Mucosa of stomach (tissue), 1 donor: ENCODE measurements around the gene DNAJA3.

ENCODE experiments used
- H3K27me3 ChIP-seq: one replicate; pipeline ENCODE4 v1.7.0; 2013; ENCODE audit warnings: mild to moderate bottlenecking, low read length; ENCODE audit not compliant: control insufficient read depth, insufficient read depth
- H3K36me3 ChIP-seq: one replicate; pipeline ENCODE4 v1.7.0; 2013; ENCODE audit warnings: low read length; ENCODE audit not compliant: control insufficient read depth, insufficient read depth
- H3K4me1 ChIP-seq: one replicate; pipeline ENCODE4 v1.7.0; 2013; ENCODE audit warnings: mild to moderate bottlenecking, low read length; ENCODE audit not compliant: control insufficient read depth, insufficient read depth
- H3K4me3 ChIP-seq: one replicate; pipeline ENCODE4 v1.7.0; 2013; ENCODE audit warnings: low read length
- H3K9ac ChIP-seq: one replicate; pipeline ENCODE4 v1.7.0; 2013; ENCODE audit warnings: mild to moderate bottlenecking, low read length, moderate library complexity
- H3K9me3 ChIP-seq: one replicate; pipeline ENCODE4 v1.7.0; 2013; ENCODE audit warnings: mild to moderate bottlenecking, low read length, moderate library complexity; ENCODE audit not compliant: control insufficient read depth
- donor health status: Pancreatic carcinoma.

DNAJA3 gene

DNA sequence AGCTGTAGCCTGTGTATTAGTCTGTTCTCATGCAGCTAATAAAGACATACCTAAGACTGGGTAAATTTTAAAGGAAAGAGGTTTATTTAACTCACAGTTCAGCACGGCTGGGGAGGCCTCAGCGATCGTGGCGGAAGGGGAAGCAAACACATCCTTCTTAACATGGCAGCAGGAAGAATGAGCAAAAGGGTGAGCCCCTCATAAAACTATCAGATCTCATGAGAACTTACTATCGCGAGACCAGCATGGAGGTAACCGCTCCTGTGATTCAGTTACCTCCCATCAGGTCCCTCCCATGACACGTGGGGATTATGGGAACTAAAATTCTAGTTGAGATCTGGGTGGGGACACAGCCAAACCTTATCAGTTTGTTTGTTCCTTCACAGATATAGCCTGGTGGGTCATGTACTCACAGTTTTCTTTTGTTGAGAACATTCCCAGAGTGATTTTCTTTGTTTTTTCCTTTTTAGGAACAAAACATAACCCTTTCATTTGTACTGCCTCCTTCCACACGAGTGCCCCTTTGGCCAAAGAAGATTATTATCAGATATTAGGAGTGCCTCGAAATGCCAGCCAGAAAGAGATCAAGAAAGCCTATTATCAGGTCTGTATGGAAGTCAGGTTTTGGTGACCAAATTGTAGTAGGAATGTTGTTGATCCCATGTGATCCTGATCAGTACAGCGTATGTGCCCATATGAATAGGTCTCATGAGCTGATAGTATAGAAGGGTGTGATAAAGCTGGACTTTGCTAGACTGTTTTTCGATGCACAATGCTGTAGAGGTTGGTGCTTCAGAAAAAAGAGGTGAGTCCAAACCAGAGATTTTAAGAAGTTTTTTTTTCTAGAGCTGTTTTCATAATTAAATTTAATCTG is 8.5 kb downstream of the DNAJA3 start:
- Histone ChIP-seq H3K27me3 (no peaks in the 10 kb centered on the region), H3K9me3 (no peaks in the 10 kb centered on the region), H3K36me3 (no peaks in the 10 kb centered on the region), H3K4me3 (no peak overlapping the region), H3K9ac (no peak overlapping the region), H3K4me1 (no peaks in the 10 kb centered on the region)

DNA sequence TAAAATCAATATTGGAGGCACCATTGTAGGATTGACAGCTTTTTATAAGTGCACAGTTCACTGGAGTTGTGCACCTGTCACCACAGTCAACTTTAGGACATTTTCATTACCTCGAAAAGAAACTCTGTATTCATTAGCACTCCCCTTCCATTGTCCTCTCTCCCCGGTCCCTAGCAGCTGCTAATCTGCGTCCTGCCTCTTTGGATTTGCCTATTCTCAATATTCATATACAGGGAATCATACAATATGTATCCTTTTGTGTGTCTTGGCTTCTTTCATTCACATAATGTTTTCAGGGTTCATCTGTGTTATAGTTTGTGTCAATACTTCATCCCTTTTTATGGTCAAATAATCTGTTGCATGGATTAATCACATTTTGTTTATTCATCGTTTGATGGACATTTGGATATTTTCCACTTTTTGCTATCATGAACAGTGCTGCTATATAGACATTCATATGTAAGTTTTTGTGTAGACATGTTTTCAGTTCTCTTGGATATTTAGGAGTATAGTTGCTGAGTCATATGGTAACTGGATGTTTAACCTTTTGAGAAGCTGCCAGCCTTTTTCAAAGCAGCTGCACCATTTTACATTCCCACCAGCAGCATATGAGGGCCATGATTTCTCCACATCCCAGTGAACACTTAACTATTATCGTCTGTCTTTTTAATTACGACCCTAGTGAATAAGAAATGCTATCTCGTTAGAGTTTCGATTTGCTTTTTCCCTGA is 9.8 kb downstream of the DNAJA3 start:
- no peak overlapping the region for H3K4me3 ChIP-seq
- no peaks in the 10 kb centered on the region for H3K27me3 ChIP-seq
- no peak overlapping the region for H3K9ac ChIP-seq
- H3K36me3 ChIP-seq, result no peaks in the 10 kb centered on the region
- no peaks in the 10 kb centered on the region for H3K9me3 ChIP-seq
- H3K4me1 ChIP-seq, result no peaks in the 10 kb centered on the region

DNA sequence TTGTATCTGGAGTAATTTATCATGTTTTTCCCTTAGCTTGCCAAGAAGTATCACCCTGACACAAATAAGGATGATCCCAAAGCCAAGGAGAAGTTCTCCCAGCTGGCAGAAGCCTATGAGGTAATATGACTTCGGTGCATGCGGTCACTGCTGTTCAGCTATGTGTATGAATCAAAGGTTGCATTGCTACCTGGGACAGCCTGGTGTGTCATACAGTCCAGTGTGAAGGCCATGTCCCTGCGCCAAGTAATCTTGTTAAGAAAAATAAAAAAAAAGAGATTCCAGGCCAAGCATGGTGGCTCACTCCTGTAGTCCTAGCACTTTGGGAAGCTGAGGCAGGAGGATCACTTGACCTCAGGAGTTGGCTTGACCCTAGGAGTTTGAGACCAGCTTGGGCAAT is 11.7 kb downstream of the DNAJA3 start:
- no peaks in the 10 kb centered on the region for H3K9me3 ChIP-seq
- no peaks in the 10 kb centered on the region for H3K4me1 ChIP-seq
- H3K36me3 ChIP-seq, result no peaks in the 10 kb centered on the region
- H3K9ac ChIP-seq, result no peak overlapping the region
- H3K4me3 ChIP-seq, result no peak overlapping the region
- no peaks in the 10 kb centered on the region for H3K27me3 ChIP-seq

DNA sequence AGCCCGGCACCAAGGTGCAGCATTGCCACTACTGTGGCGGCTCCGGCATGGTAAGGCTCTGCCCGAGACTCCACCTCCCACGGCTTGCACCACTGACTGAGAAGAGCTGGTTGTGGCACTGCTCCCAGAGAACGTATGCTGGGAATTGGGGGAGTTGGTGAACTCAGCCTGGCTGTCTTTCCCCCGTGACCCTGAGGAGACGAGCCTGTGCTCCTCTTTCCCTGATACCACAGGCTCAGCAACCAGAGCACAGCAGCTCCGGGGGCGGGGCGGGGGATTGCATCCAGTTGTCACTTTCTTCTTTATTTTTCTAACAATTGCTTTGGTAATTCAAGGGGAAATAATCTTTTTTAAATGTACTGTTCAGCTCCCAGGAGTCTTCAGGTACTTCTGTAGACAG is 16.7 kb downstream of the DNAJA3 start:
- Histone ChIP-seq H3K27me3 (no peaks in the 10 kb centered on the region), H3K9ac (no peak overlapping the region), H3K4me1 (no peaks in the 10 kb centered on the region), H3K9me3 (no peaks in the 10 kb centered on the region), H3K4me3 (no peak overlapping the region), H3K36me3 (no peaks in the 10 kb centered on the region)

DNA sequence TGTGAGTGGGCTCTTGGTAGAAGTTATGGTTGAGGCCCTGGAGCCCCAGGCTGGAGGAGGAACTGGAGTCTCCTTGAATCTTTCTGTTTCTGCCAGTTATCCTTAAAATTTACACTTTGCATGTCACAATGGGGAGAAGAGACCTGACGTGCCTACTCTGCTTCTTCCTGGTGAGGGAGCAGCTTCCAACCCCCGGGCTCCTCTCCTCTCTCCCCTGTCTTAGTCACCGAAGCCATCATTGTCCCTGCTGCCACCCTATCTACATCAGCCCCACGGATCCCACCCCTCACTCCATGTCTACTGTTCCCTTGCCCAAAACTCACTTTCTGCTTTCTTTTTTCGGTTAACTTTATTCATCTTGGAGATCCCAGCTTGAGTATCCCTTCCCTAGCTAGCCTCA is 17.6 kb downstream of the DNAJA3 start:
- Histone ChIP-seq H3K9ac (no peak overlapping the region), H3K27me3 (no peaks in the 10 kb centered on the region), H3K4me3 (no peak overlapping the region), H3K9me3 (no peaks in the 10 kb centered on the region), H3K4me1 (no peaks in the 10 kb centered on the region), H3K36me3 (no peaks in the 10 kb centered on the region)

DNA sequence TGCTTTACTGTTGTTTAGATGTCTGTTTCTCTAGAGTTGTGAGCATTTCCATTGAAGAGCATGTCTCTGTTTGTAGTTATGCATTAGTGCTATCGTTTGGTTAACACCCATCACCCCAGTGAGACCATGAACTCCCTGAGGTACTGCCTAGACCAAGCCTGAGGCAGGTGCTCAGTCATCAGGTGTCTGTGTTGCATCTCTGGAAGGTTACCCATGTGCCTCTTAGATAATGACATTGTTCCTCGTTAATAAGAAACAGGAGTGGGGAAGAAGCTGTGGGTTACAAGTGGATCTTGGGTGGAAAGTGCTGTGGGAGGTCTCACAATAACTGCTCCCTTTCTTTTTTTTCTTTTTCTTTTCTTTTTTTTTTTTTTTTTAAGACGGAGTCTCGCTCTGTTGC is 18.3 kb downstream of the DNAJA3 start:
- no peaks in the 10 kb centered on the region for H3K27me3 ChIP-seq
- no peaks in the 10 kb centered on the region for H3K9me3 ChIP-seq
- H3K9ac ChIP-seq, result no peak overlapping the region
- H3K4me3 ChIP-seq, result no peak overlapping the region
- H3K36me3 ChIP-seq, result no peaks in the 10 kb centered on the region
- no peaks in the 10 kb centered on the region for H3K4me1 ChIP-seq

DNA sequence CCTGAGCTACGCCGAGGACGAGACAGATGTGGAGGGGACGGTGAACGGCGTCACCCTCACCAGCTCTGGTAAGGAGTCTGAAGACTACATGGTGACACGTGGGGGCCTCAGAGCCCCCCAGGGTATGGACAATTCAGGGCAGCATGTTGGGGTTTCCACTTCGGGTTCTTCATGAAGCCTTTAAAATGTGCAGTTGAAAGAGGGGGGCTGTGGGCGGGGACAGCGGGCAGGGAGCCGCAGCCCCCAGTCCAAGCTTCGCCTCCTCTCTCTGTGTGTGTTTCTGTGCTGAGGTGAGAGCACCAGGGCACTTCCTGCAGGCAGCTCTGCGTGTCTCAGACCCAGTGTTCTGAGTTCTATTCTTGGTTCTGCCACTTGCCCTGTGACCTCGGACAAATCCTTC is 24.8 kb downstream of the DNAJA3 start:
- H3K36me3 ChIP-seq, result no peaks in the 10 kb centered on the region
- no peak overlapping the region for H3K9ac ChIP-seq
- no peaks in the 10 kb centered on the region for H3K9me3 ChIP-seq
- no peaks in the 10 kb centered on the region for H3K4me1 ChIP-seq
- H3K27me3 ChIP-seq, result no peaks in the 10 kb centered on the region
- no peak overlapping the region for H3K4me3 ChIP-seq

DNA sequence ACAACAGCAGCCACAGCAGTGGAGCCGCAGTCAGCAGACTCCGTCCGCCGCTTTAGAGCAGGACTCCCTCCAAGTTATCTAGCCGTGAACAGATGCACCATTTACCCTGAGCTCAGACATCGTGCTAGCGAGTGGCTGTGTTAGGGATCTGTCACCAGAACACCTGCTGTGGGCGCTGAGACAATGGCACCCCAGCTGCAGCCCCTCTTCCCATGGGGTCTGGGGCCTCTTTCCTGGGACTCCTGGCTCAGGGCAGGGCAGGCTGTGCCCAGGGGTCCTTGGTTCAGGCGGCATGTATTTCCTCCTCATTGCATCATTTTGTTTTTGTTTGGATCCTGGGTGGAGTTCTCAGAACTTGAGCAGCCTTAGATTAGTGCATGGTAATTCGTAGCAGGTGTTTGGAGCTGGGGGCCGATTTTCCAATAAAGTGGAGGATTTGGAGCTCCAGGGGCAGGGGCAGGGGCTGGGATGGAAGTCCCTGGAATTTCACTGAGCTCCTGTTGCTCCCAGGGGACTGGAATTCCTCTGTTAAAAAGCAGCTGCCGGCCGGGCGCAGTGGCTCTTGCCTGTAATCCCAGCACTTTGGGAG is 25.4 kb downstream of the DNAJA3 start:
- Histone ChIP-seq H3K9me3 (no peaks in the 10 kb centered on the region), H3K9ac (no peak overlapping the region), H3K36me3 (peaks cover 5% of the 10 kb centered on the region), H3K4me1 (no peaks in the 10 kb centered on the region), H3K27me3 (no peaks in the 10 kb centered on the region), H3K4me3 (no peak overlapping the region)

DNA sequence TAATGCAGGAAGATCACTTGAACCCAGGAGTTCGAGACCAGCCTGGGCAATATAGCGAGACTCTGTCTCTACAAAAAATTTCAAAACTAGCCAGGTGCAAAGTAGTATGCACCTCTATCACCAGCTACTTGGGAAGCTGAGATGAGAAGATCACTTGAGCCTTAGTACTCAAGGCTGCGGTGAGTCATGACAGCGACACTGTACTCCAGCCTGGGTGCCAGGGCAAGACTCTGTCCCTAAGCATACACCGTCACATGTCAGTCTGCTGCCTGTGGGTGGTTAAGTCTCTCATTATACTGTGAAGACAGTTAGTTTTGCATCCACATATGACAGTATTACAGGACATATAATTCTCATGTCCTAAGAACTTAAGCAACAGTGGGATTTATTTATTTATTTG is 27.0 kb downstream of the DNAJA3 start:
- Histone ChIP-seq H3K9ac (no peak overlapping the region), H3K9me3 (no peaks in the 10 kb centered on the region), H3K4me3 (no peak overlapping the region), H3K4me1 (no peaks in the 10 kb centered on the region), H3K27me3 (no peaks in the 10 kb centered on the region), H3K36me3 (peaks cover 7% of the 10 kb centered on the region)

DNA sequence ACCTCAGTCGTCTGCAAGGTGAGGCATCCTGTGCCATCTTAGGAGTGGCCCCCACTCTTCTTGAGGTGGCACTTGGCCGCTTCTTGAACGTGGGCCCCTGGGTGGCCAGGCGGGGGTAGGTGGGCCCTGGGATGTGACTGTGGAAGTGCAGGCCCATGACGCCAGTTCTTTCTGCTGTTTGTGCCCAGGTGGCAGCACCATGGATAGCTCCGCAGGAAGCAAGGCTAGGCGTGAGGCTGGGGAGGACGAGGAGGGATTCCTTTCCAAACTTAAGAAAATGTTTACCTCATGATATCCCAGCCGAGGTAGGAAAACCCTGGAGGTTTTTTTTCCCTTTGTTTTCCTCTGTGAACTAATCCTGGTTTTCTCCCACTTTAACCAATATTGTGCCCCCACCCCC is 29.0 kb downstream of the DNAJA3 start:
- H3K36me3 ChIP-seq, result peaks cover 7% of the 10 kb centered on the region
- no peak overlapping the region for H3K4me3 ChIP-seq
- H3K9ac ChIP-seq, result no peak overlapping the region
- H3K9me3 ChIP-seq, result no peaks in the 10 kb centered on the region
- no peaks in the 10 kb centered on the region for H3K27me3 ChIP-seq
- no peaks in the 10 kb centered on the region for H3K4me1 ChIP-seq

DNA sequence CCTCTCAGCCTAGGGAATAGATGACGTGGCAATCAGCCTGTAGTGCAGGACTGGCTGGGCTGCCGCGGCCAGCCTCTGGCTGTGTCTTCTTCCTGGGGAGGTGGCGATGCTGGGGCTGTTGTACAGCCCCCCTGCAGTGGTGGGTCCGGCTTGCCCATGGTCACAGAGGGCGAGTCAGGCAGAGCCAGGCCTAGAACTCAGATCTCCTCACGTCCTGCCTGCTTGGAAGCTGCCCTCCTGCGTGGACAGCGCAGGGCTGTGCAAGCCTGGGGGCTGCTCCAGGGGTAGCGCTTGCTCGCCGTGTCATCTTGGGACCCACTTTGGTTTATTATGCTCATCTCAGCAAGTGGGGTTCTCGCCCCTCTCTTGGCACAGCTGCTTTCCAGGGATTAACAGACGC is 29.4 kb downstream of the DNAJA3 start:
- H3K4me1 ChIP-seq, result no peaks in the 10 kb centered on the region
- no peaks in the 10 kb centered on the region for H3K9me3 ChIP-seq
- H3K9ac ChIP-seq, result no peak overlapping the region
- H3K4me3 ChIP-seq, result no peak overlapping the region
- no peaks in the 10 kb centered on the region for H3K27me3 ChIP-seq
- H3K36me3 ChIP-seq, result peaks cover 7% of the 10 kb centered on the region

DNA sequence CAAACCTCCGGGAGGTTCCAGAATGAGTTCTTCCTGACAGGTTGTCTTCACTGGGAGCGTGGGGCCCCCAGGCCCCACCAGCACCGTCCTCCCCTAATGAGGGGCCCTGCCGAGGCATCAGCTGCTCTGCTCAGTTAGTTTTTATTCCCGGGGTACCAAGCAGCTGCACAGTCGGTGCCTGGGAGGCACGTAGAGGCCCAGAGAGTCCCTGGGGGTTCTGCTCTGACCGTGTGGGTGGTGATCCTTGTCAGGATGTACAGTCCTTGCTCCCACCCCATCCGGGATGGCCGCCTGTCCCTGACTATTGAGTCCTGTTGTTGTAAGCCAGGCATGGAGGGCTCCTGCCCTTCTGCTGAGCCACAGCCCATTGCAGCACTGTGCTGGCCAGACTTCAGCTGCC is 30.3 kb downstream of the DNAJA3 start:
- Histone ChIP-seq H3K9me3 (no peaks in the 10 kb centered on the region), H3K36me3 (peaks cover 7% of the 10 kb centered on the region), H3K27me3 (no peaks in the 10 kb centered on the region), H3K4me1 (no peaks in the 10 kb centered on the region), H3K4me3 (no peak overlapping the region), H3K9ac (no peak overlapping the region)
